ENCODE measurements around the gene ENDOU.

DNA sequence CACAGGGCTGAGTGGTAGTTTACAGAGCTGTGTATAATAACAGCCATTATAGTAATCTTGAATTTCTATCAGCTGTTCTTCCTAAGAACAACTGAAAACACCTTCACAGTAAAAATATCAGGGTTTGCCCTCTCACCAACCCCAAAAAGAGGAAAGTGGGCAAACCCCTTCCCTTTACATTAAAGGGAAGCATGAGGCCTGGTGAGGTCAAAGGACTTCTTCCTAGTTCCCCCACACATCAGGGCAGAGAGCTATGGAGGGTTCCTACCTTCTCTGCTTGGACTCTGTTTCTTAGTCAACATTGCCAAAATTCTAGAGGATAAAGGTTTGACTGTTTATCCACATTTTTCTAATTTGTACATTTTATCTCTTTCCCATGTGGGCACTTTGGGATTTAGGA lies 15.0 kb downstream of the ENDOU start:
- no peak for TF ChIP-seq CTCF (IDR thresholded peaks at IDR 0.05)
- no peak for TF ChIP-seq POLR2AphosphoS5 (IDR thresholded peaks at IDR 0.05; ENCODE audit: low read depth, low read length)
- no peak for TF ChIP-seq SIN3A (IDR thresholded peaks at IDR 0.05; ENCODE audit: borderline replicate concordance, insufficient read depth, low read depth, low read length)
